SK-N-SH (cell line): ENCODE data around the gene VPS8. TPM values are rescaled to one million over a fixed set of nuclear protein-coding genes. Genes with fewer than 3 reads are reported as not detected.

Experiments used
- CTCF ChIA-PET: fragments of 300-600, 350-600 bp; formaldehyde crosslinking; extraction: SDS; loops from one replicate; lab custom pipeline; 2021; lab: Yijun Ruan, JAX
- POLR2A ChIA-PET: fragments of 350-600 bp; sonication (Branson Sonifier 250); formaldehyde crosslinking; extraction: SDS; loops from one replicate; lab custom pipeline; 2020; ENCODE audit warnings: antibody characterized with exemption, inconsistent platforms; lab: Yijun Ruan, JAX
- DNase-seq: peaks from one replicate; pipeline ENCODE4 v3.0.0; 2012
- H2AFZ ChIP-seq: fragments of 200-600 bp; sonication (generic); 2 replicates; pipeline ENCODE4 v1.8.1; 2016; ENCODE audit warnings: antibody characterized with exemption, mild to moderate bottlenecking, low read depth
- H3F3A ChIP-seq: fragments of 200-600 bp; sonication (generic); replicated peaks from 2 replicates; pipeline ENCODE3; 2016; ENCODE audit warnings: antibody characterized with exemption, mild to moderate bottlenecking; ENCODE audit not compliant: insufficient read depth
- H3K27ac ChIP-seq, 2 experiments: fragments of 200-500 bp in 1 of 2; fragments of 200-600 bp in 1 of 2; sonication (Bioruptor generic) in 1 of 2; sonication (generic), shearing (Covaris generic) in 1 of 2; 2 replicates each; pipeline versions ENCODE4 v1.5.1 to v1.6.1; 2014 to 2016; ENCODE audit warnings: low read depth in 2 of 2, inconsistent platforms in 1 of 2, low read length in 1 of 2, mild to moderate bottlenecking in 1 of 2, mixed read lengths in 1 of 2
- H3K27me3 ChIP-seq: fragments of 200-600 bp; sonication (generic), shearing (Covaris generic); 2 replicates; pipeline ENCODE4 v1.6.1; 2016; ENCODE audit warnings: mixed run types; ENCODE audit not compliant: insufficient read depth
- H3K36me3 ChIP-seq, 2 experiments: fragments of 200-500 bp in 1 of 2; fragments of 200-600 bp in 1 of 2; sonication (Bioruptor generic) in 1 of 2; sonication (generic) in 1 of 2; replicated peaks in 1 of 2; 2 replicates each; pipeline versions ENCODE3 to v1.5.1; 2014 to 2016; ENCODE audit warnings: low read length in 1 of 2, mild to moderate bottlenecking in 1 of 2; ENCODE audit not compliant: insufficient read depth in 2 of 2, control insufficient read depth in 1 of 2
- H3K4me1 ChIP-seq, 2 experiments: fragments of 200-500 bp in 1 of 2; fragments of 200-600 bp in 1 of 2; sonication (Bioruptor generic) in 1 of 2; sonication (generic), shearing (Covaris generic) in 1 of 2; 2 replicates each; pipeline versions ENCODE4 v1.5.1 to v1.6.1; 2014 to 2016; ENCODE audit warnings: low read depth in 1 of 2, low read length in 1 of 2, mixed run types in 1 of 2; ENCODE audit not compliant: insufficient read depth in 2 of 2, control insufficient read depth in 1 of 2
- H3K4me2 ChIP-seq: fragments of 200-600 bp; sonication (generic), shearing (Covaris generic); 2 replicates; pipeline ENCODE4 v1.6.1; 2017; ENCODE audit warnings: mixed run types
- H3K4me3 ChIP-seq, 2 experiments: fragments of 200-500 bp in 1 of 2; fragments of 200-600 bp in 1 of 2; sonication (Bioruptor generic) in 1 of 2; sonication (generic), shearing (Covaris generic) in 1 of 2; 2 replicates each; pipeline versions ENCODE4 v1.5.1 to v1.8.1; 2014 to 2016; ENCODE audit warnings: low read depth in 2 of 2, inconsistent platforms in 1 of 2, low read length in 1 of 2, mild to moderate bottlenecking in 1 of 2, mixed read lengths in 1 of 2, moderate library complexity in 1 of 2
- H3K79me2 ChIP-seq: fragments of 200-600 bp; sonication (generic); 2 replicates; pipeline ENCODE4 v1.8.1; 2017; ENCODE audit warnings: mild to moderate bottlenecking; ENCODE audit not compliant: insufficient read depth
- H3K9ac ChIP-seq: fragments of 200-600 bp; sonication (generic); 2 replicates; pipeline ENCODE4 v1.6.1; 2017; ENCODE audit warnings: mixed run types
- H3K9me2 ChIP-seq: fragments of 200-600 bp; sonication (generic); 2 replicates; pipeline ENCODE4 v1.6.1; 2017; ENCODE audit warnings: mixed run types
- H3K9me3 ChIP-seq: fragments of 200-600 bp; sonication (generic); 2 replicates; pipeline ENCODE4 v1.6.1; 2017; ENCODE audit warnings: mixed run types, mild to moderate bottlenecking, moderate library complexity
- H4K20me1 ChIP-seq: fragments of 200-600 bp; sonication (generic); 2 replicates; pipeline ENCODE4 v1.6.1; 2017; ENCODE audit warnings: mild to moderate bottlenecking, mixed run types; ENCODE audit not compliant: insufficient read depth
- CTCF ChIP-seq: fragments of 200-600 bp; sonication (generic); IDR thresholded peaks from 2 replicates; pipeline ENCODE4 v1.6.1; 2017; ENCODE audit warnings: antibody characterized with exemption, mild to moderate bottlenecking, moderate library complexity
- ELF1 ChIP-seq: IDR thresholded peaks from 2 replicates; pipeline ENCODE4 v1.4.0; 2012
- EP300 ChIP-seq, 2 experiments: IDR thresholded peaks; 2 replicates each; pipeline versions ENCODE4 v1.4.0 to v1.6.1; 2012; ENCODE audit warnings: borderline replicate concordance in 1 of 2, low read depth in 1 of 2, low read length in 1 of 2
- EZH2phosphoT487 ChIP-seq: fragments of 200-600 bp; sonication (generic); IDR thresholded peaks from 2 replicates; pipeline ENCODE4 v1.6.1; 2017; ENCODE audit warnings: low read depth, mixed run types, mild to moderate bottlenecking, antibody characterized with exemption, moderate library complexity, borderline replicate concordance
- GABPA ChIP-seq: IDR thresholded peaks from 2 replicates; pipeline ENCODE4 v1.4.0; 2012; ENCODE audit warnings: low read depth, mild to moderate bottlenecking
- GATA2 ChIP-seq: sonication (generic); formaldehyde crosslinking; IDR thresholded peaks from 2 replicates; pipeline ENCODE4 v1.5.0; 2020; ENCODE audit warnings: mild to moderate bottlenecking, missing genetic modification reagents
- JUND ChIP-seq: IDR thresholded peaks from 2 replicates; pipeline ENCODE4 v1.4.0; 2012
- MEF2A ChIP-seq: IDR thresholded peaks from 2 replicates; pipeline ENCODE4 v1.4.0; 2012; ENCODE audit warnings: low read depth, borderline replicate concordance
- MXI1 ChIP-seq: IDR thresholded peaks from 2 replicates; pipeline ENCODE4 v1.6.1; 2012; ENCODE audit warnings: mild to moderate bottlenecking, low read depth, low read length, improper control_type of control experiment
- NFIC ChIP-seq: IDR thresholded peaks from 2 replicates; pipeline ENCODE4 v1.4.0; 2012; ENCODE audit warnings: borderline replicate concordance
- POLR2AphosphoS5 ChIP-seq: IDR thresholded peaks from 2 replicates; pipeline ENCODE4 v1.6.1; 2012; ENCODE audit warnings: low read depth, low read length
- RAD21 ChIP-seq: IDR thresholded peaks from 2 replicates; pipeline ENCODE4 v1.6.1; 2012; ENCODE audit warnings: mild to moderate bottlenecking, low read length
- RCOR1 ChIP-seq: fragments of 150-350 bp; IDR thresholded peaks from 2 replicates; pipeline ENCODE4 v1.6.1; 2017; ENCODE audit warnings: antibody characterized with exemption, low read length
- RFX5 ChIP-seq: IDR thresholded peaks from 2 replicates; pipeline ENCODE4 v1.6.1; 2012; ENCODE audit warnings: mild to moderate bottlenecking, improper control_type of control experiment, low read length
- SIN3A ChIP-seq: IDR thresholded peaks from 2 replicates; pipeline ENCODE4 v1.6.1; 2012; ENCODE audit warnings: low read depth, mild to moderate bottlenecking, low read length, moderate library complexity, borderline replicate concordance
- SMC3 ChIP-seq: IDR thresholded peaks from 2 replicates; pipeline ENCODE4 v1.6.1; 2012; ENCODE audit warnings: low read depth, low read length, improper control_type of control experiment
- TAF1 ChIP-seq: IDR thresholded peaks from 2 replicates; pipeline ENCODE4 v1.6.1; 2012; ENCODE audit warnings: low read depth, mild to moderate bottlenecking, low read length, moderate library complexity, borderline replicate concordance
- TEAD4 ChIP-seq: IDR thresholded peaks from 2 replicates; pipeline ENCODE4 v1.4.0; 2012; ENCODE audit warnings: mild to moderate bottlenecking, borderline replicate concordance; ENCODE audit not compliant: insufficient read depth
- USF2 ChIP-seq: fragments of 150-350 bp; IDR thresholded peaks from 2 replicates; pipeline ENCODE4 v1.6.1; 2017; ENCODE audit warnings: antibody characterized with exemption, low read length, low read depth, borderline replicate concordance
- YY1 ChIP-seq: IDR thresholded peaks from 2 replicates; pipeline ENCODE4 v1.4.0; 2012; ENCODE audit warnings: low read depth, mild to moderate bottlenecking
- WGBS: methylation state at CpG from one replicate; pipeline ENCODE4 v1.1.6; 2017; ENCODE audit warnings: low lambda C conversion rate; 5-methylcytosine and 5-hydroxymethylcytosine counted together
- polyA plus RNA-seq, 3 experiments: library from polyadenylated mRNA; depleted of rRNA; stranded (reverse); fragments of >200 nt; gene quantifications; 2 replicates each; pipeline ENCODE4 v1.2.3, GENCODE V29; 2012
- TF ChIP-seq, protein P1 (sequence below): IDR thresholded peaks from 2 replicates; pipeline ENCODE4 v1.4.0; 2012; ENCODE audit warnings: low read depth, borderline replicate concordance

Gene VPS8
- polyA plus RNA-seq, 1 of the 3 experiments (the other 2 are of a cell fraction) = 12.8 TPM

DNA sequence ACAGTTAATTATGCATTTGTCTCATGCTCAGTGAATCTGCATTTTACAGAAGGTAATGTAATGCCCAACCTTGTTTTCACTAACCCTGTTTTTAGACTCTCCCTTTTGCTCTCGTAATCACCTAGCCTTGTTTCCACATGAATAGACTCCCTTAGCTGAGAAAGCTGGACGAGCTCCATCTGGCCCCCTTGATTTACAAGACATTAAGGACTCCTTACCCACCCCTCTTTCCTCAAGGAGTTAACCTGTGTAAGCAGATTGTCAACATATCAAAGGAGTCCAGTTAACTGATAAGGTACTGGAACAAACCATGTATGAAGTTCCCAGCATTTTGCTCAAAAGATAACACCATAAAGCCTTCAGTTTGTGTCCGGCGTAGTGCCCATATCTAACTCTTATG is 99.6 kb downstream of the VPS8 start:
- no peak overlapping the region for H2AFZ ChIP-seq
- H3F3A ChIP-seq = no peaks in the 10 kb centered on the region
- no peaks in the 10 kb centered on the region for H4K20me1 ChIP-seq
- TF ChIP-seq GATA2 = no peak
- TF ChIP-seq YY1 = no peak
- TF ChIP-seq USF2 = no peak
- TF ChIP-seq RAD21 = no peak
- TF ChIP-seq CTCF = no peak
- no peak for TF ChIP-seq SMC3
- TF ChIP-seq POLR2AphosphoS5 = no peak
- TF ChIP-seq GABPA = no peak
- no peak for TF ChIP-seq ELF1
- TF ChIP-seq RCOR1 = no peak
- no peak for TF ChIP-seq JUND
- TF ChIP-seq MEF2A = no peak
- no peak for TF ChIP-seq TAF1
- TF ChIP-seq NFIC = no peak
- TF ChIP-seq RFX5 = no peak
- TF ChIP-seq MXI1 = no peak
- TF ChIP-seq, protein P1, sequence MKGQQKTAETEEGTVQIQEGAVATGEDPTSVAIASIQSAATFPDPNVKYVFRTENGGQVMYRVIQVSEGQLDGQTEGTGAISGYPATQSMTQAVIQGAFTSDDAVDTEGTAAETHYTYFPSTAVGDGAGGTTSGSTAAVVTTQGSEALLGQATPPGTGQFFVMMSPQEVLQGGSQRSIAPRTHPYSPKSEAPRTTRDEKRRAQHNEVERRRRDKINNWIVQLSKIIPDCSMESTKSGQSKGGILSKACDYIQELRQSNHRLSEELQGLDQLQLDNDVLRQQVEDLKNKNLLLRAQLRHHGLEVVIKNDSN = no peak
- H3K27ac ChIP-seq = no peak overlapping the region
- no peaks in the 10 kb centered on the region for H3K27me3 ChIP-seq
- 88% methylated on average over 4 of the region's 4 CpGs for WGBS
- H3K36me3 ChIP-seq = peaks cover 4 to 26% of the 10 kb centered on the region in 2 experiments
- H3K9ac ChIP-seq = no peak overlapping the region
- no peak overlapping the region for H3K4me3 ChIP-seq
- DNase-seq = no peak
- no peaks in the 10 kb centered on the region for H3K9me2 ChIP-seq
- CTCF ChIA-PET = interaction anchor here (1.2 kb wide), 1 partner anchor 16 kb away, joined by 3 read pairs; no protein-coding TSS in a partner anchor
- H3K4me2 ChIP-seq = no peak overlapping the region
- POLR2A ChIA-PET = no interaction called here
- H3K4me1 ChIP-seq = no peaks in the 10 kb centered on the region
- H3K79me2 ChIP-seq = no peaks in the 10 kb centered on the region
- no peaks in the 10 kb centered on the region for H3K9me3 ChIP-seq

DNA sequence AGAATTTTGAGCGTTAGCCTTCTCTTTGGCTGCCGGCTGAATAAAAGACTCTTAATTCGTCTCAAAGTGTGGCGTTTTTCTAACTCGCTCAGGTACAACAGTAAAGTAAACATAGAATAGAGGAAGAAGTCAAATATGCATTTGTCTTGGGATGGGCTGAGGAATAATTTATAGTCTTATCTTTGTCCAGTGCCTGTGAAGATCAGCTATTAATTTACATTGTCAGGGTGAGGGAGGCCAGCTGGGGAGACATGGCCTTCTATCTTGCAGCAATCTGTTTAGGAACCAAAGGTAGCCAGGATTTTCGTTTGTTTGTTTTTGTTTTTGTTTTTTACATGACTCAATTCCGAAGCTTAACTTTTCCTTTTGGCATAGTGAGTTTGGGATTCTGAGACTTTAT is 100.2 kb downstream of the VPS8 start:
- Histone ChIP-seq H3K9me3 (no peaks in the 10 kb centered on the region), H2AFZ (no peak overlapping the region), H3K36me3 (peaks cover 8 to 30% of the 10 kb centered on the region in 2 experiments), H3K79me2 (no peaks in the 10 kb centered on the region), H3K4me1 (no peaks in the 10 kb centered on the region), H3K9me2 (no peaks in the 10 kb centered on the region), H4K20me1 (no peaks in the 10 kb centered on the region), H3K9ac (no peak overlapping the region), H3F3A (no peaks in the 10 kb centered on the region), H3K27ac (no peak overlapping the region), H3K4me2 (no peak overlapping the region), H3K27me3 (no peaks in the 10 kb centered on the region), H3K4me3 (no peak overlapping the region)
- ChIA-PET CTCF (interaction anchor here (1.2 kb wide), 1 partner anchor 16 kb away, joined by 3 read pairs; no protein-coding TSS in a partner anchor), POLR2A (no interaction called here)
- TF ChIP-seq SIN3A = no peak
- no peak for TF ChIP-seq TEAD4
- no peak for TF ChIP-seq EP300 (IDR thresholded peaks at IDR 0.05; ENCODE audit: borderline replicate concordance in 1 of 2, low read depth in 1 of 2, low read length in 1 of 2)
- TF ChIP-seq NFIC = no peak
- TF ChIP-seq EZH2phosphoT487 = no peak
- DNase-seq = no peak
- WGBS = 93% methylated on average over 7 of the region's 7 CpGs
